HG02678 (cell line): ENCODE data around the gene PDXK.

ENCODE experiments used
- ATAC-seq: cut with Tn5 transposase; IDR thresholded peaks from one replicate; pipeline ENCODE4 v1.9.1; 2021; ENCODE audit warnings: mild to moderate bottlenecking, moderate library complexity; ENCODE audit not compliant: unreplicated experiment

Gene PDXK

DNA sequence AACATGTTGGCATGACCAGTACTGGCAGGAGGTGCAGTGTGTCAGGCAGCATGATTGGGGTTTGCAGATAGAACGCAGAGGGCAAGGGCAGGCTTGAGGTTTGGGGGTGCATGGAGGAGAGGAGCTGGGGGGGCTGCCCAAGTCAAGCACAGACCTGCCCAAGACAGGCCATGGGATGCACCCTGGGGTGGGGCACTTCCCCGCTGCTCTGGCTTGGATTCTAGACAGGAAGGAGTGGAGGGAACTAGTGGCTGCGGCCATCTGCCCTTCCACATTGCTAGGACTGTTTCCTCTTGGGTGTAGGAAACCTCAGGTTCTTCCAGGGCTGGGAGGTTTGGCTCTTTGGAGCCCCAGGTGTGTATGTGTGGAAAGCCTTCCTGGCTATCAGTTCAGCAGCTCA is 3.0 kb downstream of the PDXK start:
- no peak for ATAC-seq

DNA sequence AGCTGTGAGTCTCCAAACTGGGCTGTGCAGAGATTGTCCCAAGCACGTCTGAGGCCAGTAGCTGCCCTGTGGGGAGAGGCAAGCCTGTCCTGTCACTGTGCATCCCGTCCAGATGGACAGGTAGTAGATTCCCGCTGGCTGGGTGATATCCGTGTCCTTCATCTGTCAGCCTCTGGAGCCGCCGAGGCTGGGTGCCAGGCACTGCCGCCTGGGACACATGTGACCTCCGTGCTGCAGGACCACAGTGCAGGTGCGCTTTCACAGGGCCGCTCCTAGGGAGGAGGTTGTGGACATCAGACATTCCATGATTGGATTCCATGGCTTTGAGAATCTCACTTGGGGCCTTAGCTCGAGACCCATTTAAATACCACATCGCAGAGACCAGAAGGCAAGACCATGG is 4.7 kb downstream of the PDXK start:
- ATAC-seq, result no peak

DNA sequence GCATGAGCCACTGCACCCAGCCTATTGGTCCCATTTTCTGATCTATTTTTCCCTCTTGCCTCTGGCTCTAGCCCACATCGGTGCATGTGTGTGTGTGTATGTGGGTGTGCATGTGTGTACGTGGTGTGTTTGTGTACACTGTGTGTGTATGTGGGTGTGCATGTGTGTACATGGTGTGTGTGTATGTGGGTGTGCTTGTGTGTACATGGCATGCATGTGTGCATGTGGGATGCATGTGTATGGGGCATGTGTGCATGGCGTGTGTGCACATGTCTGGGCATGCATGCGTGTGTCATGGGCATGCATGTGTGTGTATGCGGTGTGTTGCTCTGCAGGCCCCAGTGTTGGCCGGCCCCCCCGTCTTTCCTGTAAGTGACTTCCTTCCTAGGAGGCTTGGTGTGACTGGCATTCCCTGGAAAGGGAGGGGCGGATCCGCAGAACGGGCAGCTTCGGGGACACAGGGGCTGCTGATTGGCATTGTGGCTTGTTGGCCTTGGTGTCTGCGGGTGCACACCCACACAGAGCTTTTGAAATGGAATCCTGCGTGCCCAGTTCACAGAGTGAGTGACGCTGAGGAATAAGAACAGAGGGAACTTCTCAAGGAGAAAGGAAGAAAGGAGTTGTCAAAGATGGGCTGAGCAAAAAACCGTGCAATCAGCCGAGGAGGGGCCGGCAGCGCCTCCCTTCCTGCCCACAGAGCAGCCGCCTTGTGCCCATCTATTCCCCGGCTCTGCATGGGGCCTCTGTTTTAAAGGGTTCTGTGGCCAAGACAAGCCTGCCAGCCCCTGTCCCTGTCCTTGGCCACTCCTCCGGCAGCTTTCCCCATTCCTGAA is 8.0 kb downstream of the PDXK start:
- no peak for ATAC-seq

DNA sequence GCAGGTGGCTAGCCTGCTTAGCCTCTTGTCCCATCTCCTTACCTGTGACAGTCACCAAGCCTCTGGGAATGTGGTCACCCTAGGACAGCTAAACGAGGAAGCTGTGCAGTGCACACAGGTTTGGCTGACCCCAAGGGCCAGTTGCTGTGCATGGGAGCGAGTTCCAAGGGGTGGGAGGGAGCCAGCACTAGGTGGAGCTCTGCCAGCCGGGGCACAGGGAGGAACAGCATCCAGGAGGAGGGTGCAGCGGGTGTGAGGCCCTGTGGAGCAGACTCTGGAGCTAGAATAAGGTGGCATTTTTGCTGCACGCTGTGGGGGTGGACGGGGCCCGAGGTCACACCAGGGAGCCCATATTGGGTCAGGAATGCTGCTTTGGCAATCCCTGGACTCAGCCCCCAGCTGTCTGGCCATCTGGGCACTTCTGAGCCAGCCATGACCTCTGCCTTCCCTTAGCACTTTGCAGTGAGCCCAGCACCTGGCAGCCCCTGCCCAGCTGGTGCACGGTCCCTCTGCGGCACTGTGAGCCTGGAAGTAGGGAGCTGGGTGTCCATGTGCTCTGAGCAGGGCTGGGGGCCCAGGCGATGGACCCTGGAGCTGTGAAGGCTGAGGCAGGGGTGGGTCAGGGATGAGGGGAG is 8.7 kb downstream of the PDXK start:
- no peak for ATAC-seq

DNA sequence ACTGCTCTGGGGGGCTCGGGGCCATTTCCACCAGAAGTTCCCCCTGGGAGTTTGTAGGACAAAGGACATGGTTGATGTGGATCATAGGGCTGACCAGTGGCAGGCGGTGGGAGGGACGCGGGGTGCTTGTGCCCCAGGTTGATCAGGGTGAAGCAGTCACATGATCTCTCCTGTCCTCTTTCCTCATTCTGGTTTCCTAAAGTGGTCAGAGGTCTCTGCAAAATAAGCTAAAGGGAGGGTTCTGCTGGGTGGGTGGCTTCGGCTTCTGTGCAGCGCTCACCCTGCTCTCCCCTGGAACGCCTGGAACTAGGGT is 9.2 kb downstream of the PDXK start:
- ATAC-seq, result peak; percentile 9

DNA sequence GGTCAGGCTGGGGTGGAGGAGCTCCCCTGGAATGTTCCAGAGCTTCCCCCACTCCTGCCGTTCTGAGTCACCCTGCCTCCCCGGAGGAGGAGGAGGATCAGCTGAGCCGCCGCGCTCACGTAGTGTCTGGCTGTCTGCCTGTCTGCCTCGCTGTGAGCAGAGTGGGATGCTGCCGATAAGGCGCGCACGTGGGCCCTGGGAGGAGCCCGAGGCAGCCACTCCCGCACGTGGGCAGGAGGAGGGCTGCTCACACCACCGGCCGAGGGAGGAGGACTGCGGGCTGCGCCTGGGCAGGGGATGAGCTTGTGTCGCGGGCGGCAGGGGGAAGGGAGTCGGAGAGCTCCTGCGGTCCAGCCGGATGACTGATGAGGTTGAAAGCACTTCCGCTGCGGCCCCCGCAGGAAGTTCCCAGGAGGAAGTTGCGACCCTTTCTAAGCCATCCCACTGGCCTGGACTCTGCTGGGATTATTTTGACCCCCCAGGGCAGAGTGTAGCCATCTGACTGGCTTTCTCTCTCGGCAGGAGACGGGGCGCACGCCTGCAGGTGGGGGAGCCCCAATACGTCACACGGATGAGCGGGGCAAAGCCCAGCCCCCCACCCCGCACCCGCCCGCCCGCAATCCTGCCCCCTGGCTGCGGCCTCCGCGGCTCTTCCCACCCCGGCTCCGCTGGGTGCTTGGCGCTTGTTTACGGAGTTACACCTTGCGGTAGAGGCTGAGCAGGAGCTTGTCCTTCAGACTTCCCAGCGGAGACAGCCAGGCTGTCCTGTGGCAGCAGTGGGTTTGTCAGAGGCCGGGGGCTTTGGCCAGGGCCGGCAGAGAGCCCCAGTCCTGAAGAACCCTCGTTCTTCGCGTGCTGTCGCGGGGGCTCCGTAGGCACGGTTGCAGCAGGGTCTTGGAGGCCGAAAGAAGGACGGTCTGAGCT is 9.8 kb downstream of the PDXK start:
- ATAC-seq, result peak; percentile 71

DNA sequence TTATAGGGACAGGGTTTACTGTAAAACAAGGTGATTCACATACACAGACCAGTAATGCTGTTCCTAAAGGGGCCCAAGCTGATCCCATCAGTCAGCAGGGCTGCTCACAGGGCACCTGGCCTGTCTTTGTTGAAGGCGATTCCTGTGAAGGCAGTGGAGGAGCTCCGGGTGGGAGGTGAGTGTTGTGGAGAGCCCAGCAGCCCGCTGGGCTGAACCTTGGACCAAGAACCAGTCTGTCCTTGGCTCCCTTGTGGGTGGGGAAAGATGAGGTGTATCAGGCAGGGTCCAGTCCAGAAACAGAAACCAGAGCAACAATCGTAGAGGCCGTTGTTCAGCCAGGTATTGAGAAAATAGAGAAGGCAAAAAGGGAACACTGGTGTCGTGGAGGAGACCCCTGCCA is 12.5 kb downstream of the PDXK start:
- no peak for ATAC-seq

DNA sequence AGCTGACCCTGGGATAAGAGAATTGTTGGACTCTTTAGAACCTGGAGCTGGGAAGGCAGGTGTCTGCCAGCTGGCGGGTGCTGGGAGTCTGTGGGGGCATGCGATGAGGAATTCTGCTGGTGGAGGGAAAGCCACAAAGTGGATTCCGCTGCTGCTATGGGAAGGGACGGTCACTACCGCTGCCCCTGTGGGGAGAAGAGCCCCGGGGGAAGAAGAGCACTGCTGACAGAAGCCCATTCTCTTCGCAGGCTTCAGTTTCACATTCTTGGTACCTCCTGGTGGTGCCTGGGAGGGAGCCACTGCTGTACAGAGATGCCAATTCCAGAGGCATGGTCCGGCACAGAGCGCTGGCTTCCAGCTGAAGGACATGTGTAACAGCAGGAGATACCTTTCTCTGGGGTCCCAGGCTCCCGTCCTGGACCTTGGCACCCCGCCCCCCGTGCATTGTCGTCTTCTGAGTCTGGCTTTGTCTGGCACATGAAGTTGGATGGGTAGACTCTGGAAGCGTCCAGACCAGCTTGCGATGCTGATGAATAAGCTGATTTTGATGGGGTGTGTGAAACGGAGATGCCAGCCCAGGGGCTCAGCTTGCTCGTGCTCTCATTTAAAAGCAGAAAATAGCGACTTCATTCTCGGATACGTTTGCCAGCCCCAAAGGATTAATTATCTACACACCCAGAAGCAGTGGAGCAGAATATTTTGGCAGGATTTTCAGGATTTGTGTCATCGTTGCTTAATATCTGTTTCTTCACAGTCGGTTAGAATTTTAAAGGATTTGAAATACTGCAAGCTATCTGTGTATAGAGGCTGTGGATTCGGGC is 13.2 kb downstream of the PDXK start:
- ATAC-seq, result no peak

DNA sequence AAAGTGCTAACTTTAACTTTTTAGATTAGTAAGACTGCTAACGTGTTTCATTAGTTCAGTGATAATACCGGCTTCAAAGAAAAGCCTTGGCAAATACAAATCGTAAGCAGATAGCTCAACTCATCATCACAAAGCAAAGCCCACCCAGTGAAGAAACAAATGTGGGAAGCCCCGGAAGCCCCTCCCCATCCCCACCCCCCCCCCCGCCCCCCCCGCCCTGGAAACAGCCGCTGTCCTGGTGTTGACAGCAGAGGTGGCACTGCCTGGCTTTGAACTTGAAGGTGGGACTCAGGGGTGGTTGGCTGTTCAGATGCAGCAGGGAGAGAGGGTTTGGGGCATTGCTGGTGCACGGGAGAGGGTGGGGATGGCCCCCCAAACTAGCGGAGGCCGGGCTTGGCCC is 14.1 kb downstream of the PDXK start:
- ATAC-seq, result no peak

DNA sequence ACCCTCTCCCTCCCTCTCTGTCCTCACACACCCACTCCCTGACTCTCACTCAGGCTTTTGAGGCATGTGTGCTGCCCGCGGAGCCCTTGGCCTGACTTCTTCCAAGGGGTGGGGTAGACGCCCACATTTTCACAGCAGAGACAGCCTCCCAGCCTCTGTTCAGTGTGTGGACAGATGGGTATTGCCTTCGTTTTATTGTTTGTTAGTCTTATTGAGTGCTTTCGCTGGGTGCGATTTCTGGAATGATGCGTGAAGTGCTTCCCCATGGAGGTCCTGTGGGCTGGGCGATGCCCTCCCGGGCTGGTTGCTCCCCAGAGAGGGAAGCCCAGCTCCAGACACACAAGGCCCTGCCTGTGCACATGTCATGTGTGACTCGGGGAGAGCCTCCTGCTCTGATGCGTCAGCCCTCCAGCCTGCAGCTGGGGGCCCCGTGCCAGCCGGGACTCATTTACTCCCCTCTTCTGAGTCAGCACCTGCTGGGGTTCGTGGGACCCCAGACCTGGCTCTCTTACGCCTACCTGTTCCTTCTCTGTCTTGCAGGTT is 14.7 kb downstream of the PDXK start:
- ATAC-seq, result no peak

DNA sequence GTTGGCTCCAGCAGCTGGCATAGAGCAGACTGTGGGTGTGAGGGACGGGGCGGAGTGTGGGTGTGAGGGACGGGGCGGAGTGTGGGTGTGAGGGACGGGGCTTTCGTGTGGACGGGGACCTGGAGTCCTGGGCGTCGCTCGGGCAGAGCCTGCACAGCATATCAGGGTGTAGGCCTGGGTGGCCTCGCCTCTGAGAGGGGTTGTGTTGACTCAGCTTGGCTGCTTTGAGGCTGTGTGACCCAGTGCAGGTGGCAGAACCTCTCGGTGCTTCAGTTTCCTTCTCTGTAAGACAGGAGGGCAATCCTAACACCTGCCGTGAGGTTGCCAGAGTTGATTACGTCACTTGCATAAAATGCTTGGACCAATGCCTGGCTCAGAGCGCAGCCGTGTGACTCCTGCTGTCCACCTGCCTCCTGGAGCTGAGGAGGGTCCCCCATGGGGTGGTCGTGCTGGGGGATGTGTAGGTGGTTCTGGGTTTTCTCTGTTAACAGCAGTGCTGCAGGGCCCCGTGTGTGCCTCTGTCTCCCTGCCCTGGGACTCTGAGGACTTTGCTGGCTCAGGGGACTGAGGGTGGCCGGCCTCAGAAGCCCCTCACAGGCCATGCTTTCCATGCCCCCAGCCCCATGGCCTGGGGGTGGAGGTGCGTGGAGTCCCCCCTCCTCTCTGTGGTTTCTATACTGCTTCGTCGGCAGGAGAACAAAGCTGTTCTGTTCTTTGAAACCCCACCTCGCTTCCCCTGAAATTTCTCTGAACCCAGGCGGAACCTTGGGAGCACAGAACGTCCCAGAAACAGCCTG is 15.4 kb downstream of the PDXK start:
- no peak for ATAC-seq

DNA sequence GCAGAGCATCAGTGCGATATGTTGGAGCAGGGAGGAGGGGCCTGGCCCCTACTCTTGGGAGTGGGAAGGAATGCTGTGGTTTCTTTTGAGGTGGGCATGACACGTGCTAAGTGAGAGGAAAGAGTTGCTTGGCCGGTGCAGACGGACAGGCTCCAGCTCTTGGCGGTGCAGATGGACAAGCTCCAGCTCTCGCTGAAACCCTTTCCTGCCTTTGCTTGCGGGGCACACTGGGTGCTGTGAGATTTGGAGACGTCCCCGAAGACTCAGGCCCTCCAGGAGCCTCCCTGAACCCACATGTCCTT is 15.9 kb downstream of the PDXK start:
- no peak for ATAC-seq

DNA sequence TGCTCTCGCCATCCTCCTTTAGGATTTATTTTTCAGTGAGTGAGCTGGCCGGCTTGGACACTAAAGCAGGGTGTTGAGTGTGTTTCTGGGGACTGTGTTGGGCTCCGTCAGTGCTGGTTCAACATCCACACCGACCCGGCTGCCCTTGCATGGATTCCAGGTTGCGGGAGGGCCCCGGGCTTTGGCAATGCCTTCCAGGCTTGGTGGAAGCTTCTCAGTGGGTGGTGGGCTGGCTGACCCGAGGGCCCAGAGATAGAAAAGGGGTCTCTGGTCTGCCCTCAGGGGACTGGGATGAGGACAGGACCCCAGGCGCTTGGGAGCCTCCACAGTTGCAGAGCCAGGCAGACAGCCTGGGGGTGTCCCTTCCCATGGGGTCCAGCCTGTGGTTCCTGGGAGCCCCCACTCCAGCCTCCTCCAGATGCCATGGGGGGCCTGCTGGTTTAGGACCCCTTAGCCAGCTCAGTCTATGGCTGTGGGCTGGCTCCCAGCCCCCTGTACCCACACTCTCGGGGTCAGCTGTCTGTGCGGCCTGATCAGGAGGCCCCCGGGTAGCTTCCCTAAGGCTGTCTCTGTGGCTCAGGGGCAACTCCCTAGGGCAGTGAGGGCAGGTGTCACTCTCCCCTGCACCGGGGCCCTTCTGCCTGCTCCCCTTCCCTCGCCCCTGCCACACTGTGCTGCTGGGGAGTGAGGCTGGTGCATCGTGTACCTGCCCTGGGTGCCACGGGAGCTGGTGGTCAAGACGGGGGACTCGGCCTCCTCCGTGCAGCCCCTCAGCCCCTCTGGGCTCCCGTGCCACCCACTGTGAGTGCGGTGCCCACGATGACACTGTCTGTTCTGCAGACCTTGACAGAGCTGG is 16.5 kb downstream of the PDXK start:
- ATAC-seq, result no peak

DNA sequence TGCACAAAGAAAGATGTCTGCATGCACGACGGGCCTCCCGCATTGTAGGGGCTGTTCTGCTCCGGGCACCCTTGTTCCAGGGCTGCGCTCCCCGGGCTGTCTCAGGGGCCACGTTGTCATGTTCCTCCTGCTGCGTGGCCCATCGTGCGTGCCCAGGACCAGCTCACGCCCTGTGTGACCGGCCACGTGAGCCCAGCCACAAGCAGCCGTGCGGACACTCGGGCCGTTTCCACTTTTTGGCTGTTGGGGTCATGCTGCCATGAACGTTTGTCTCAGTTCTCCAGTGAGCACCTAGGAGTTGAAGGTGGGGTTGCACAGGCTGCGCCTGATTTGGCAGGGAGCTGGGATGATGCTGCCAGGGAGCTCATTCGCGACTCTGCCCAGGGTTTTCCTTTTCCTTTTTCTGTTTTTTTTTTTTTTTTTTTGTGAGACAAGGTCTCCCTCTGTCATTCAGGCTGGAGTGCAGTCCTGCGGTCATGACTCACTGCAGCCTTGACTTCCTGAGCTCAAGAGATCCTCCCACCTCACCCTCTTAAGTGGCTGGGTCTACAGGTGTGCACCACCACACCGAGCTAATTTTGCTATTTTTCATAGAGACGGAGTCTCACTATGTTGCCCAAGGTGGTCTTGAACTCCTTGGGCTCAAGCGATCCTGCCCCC is 17.4 kb downstream of the PDXK start:
- no peak for ATAC-seq

DNA sequence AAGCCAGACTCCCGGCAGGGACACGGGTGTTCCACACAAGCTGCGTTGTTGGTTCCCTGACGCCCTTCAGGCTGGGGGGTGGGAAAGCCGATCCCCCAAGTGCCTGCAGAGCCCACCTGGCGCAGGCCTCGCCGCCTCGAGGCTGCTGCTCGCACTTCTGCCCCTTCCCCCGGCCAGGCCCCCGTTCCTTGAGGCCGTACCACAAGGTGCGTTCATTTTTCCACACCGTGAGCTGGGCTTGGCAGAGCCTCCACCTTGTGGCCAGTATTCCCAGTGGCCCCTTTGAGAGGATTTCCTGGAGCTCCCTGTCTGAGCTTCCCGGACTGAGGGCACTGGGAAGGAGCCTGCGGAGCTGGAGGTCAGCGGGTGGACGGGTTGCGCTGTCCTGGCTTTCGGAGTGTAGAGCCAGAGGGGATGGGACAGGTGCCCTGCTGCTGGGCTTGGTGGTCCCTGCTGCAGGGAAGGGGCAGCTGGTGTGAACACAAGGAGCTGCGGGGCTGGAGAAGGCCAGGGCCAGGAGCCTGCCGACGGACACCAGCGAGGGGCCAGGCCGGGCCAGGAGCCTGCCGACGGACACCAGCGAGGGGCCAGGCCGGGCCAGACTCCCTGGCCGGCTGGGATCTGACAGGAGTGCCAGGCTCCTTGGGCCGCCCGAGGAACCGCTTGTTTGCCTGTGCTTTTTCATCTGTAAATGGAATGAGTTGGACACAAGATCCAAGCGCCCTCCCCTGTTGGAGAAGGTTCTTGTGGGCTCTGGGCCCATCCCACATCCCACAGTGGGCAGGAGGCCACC is 18.4 kb downstream of the PDXK start:
- no peak for ATAC-seq

DNA sequence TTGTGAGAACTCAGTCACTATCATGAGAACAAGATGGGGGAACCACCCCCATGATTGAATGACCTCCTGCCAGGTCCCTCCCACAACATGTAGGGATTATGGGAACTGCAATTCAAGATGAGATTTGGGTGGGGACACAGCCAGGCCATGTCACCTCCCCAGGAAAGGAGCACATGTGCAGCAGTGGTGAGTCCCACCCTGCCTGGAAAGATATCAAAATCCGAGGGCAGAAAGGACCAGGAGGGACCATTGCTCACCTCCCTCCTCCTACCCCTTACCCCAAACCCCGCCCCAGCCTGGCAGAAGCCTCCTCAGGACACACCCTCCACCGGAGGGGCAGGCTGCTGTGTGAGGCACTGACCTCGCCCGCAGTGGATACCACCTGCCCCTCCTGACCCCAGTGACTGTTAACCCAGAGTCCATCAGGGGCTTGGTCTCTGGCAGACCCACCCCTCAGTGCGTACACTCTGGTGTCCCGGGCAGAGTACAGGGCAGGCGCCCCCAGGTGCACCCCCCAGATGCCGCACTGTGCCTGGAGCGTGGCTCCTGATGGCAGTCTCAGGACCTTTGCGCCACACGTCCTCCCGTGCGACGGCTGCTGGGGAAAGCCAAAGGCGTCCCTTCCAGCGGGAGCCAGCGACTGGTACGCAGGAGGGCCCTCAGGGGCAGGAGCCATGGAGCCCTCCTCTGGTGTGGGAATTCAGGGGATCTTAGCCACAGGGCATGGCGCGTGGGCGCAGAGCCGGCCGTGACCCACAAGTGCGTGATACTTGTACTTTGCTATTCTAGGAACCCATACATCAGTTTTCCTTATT is 20.9 kb downstream of the PDXK start:
- ATAC-seq, result no peak
